GM12875 (cell line): Measurements from ENCODE around the gene KRT80.

ENCODE experiments used
- H3K4me3 ChIP-seq: one replicate; pipeline ENCODE4 v1.5.1; 2011; ENCODE audit warnings: low read depth, low read length, control low read depth
- CTCF ChIP-seq: IDR thresholded peaks from 2 replicates; pipeline ENCODE4 v1.5.1; 2011; ENCODE audit warnings: low read depth, mild to moderate bottlenecking, control low read depth, inconsistent platforms, low read length, moderate library complexity, borderline replicate concordance; ENCODE audit not compliant: insufficient read depth

KRT80 gene

DNA sequence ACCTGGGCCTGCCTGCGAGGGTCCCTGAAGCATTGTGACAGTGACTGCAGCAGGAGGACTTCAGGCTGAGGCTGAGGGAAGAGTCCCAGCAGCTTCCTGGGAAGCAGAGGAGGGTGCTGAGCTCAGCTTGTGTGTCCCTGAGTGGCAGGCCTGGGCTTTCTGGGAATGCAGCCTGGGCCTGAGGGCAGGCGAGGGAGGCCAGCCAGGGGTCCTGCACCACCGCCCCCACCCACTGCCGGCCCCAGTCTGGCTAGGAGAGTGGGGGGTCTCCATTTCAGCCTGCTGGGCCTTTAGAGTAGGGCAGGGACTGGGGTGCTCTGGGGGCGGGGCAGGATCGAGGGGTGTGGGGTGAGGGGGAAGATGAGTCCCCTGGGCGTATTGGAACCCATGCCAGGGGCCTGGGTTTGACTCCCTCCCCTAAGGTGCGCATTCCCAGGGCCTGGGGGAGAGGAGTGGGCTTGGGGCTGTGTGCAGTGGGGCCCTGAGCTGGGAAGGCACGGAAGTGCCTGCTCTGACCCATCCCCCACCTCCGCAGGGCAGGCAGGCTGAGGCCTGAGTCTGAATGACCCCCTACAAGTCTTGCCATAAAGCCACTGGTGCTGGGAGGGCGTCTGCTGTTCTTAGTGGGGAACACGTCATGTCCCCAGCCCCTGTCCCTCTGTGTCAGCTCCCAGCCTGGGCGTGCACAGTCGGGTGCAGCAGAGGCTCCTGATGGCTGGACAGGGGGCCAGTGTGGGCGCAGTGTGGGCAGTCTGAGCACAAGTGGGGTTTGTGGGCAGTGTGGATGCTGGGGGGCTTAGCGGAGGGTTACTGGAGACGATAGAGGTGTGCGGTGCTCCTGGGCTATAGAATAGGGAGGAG lies 46.4 kb downstream of the KRT80 start:
- TF ChIP-seq CTCF: no peak
- H3K4me3 ChIP-seq: no peak overlapping the region

DNA sequence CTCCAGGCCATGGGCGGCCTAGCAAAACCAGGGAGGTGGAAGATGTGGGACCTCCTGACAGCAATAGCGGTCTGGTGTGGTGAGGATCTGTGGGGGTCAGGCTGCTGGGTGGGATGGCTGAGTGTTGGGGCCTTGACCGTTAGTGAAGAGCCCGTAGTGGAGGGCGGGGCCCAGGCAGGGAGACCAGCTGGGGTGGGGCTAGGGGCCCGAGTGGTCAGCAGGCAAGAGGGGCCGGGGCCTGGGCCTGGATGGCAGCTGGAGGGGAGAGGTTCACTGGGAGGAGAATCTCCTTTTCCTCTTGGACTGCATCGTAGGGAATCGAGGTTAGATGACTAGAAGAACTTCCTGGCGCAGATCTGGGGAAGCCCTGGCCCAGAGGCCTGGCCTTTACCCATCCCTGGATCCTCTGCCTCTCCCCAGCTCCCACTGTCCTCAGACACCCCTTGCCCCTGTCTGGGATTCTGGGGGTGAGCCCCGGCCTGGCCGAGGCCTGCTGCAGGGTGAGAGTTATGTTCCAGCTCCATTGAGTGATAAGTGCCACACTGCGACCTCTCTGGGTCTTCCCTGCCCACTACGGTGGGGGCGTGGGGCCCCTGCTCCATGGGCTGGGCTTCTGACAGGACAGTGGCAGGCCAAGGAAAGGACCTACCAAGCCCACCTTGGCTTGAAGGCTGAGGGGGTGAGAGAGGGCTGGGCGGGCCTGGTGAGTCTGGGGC lies 47.1 kb downstream of the KRT80 start:
- no peak overlapping the region for H3K4me3 ChIP-seq
- TF ChIP-seq CTCF: no peak

- no peak overlapping the region for H3K4me3 ChIP-seq
- TF ChIP-seq CTCF: no peak
Measured at GRCh38 chr12:52142431-52142830, 49.4 kb downstream of the KRT80 start.

DNA sequence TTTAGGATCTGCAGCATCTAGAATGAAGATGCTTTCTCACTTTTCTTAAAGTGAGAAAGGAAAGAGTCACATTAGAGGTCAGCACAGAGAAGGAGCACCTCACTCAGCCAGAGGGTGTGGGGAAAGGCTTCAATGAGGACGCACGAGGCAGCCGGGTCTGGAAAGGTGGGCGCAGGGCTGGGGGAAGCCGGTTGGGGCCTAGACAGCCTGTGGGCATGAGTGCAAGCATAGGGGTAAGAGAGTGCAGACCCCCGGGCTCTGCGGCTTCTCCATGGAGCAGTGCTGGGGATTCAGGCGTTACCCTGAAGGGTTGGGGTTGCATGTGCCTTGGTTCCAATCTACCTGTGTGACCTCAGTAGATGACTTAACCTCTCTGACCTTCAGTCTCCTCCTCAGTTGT lies 49.9 kb downstream of the KRT80 start:
- no peak overlapping the region for H3K4me3 ChIP-seq
- TF ChIP-seq CTCF: no peak

DNA sequence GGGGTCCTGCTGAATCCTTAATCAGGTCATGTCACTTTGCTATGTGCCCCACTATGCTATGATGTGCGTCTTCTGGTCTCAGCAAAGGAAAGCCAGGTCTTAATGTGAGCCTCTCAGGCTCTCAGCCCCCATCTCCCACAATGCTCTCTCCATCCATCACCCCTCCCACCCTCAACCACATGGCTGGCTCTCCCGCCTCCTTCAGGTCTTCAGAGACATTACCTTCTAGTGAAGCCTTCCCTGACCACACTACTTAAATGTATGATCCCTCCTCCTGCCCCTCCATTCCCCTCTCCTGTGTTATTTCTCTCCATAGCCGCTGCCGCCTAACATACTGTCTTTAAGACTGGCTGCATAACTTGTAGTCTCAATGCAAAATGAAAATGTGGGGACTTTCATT lies 50.5 kb downstream of the KRT80 start:
- 0 out of 2 replicates have a peak, but pooled peaks have one; percentile 11 for TF ChIP-seq CTCF
- no peak overlapping the region for H3K4me3 ChIP-seq

DNA sequence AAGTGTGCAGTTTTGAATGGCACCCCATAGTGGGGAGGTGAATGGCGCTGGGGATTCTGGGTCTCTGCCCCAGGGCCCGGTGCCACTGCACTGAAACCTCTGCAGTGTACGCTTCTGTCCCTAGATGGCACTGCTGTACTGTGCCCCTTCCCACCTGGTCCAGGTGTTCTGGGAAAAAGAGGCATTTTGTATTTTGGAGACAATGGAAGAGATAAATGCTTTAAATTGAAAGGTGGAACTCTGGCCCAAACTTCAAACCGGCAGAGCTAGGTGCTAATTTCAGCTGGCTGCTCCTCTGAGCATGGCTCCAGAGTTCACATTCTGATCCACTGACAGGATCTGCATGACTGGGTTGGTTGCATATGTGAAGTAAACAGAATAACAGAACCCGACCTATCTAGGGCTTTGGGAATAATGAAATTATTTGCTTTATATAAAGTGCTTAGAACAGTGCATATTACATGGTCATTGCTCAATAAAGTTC lies 52.2 kb downstream of the KRT80 start:
- TF ChIP-seq CTCF: peak; percentile 82
- no peak overlapping the region for H3K4me3 ChIP-seq
